Measurements from ENCODE around the gene FSTL4.

Gene FSTL4

GRCh38 chr5:133285583-133286021 is 326.7 kb downstream of the FSTL4 start:
- in situ Hi-C loops (cut with MboI; ENCODE audit: low sequenced_read_pairs) = loop anchor here (25.0 kb wide), 1 partner anchor 173 kb away; no protein-coding TSS in a partner anchor

GRCh38 chr5:133284306-133284705 is 328.0 kb downstream of the FSTL4 start:
- in situ Hi-C loops (cut with MboI; ENCODE audit: low sequenced_read_pairs) = loop anchor here (25.0 kb wide), 1 partner anchor 172 kb away; no protein-coding TSS in a partner anchor

GRCh38 chr5:133278317-133278716 is 334.0 kb downstream of the FSTL4 start:
- in situ Hi-C loops (cut with MboI; ENCODE audit: low sequenced_read_pairs) = loop anchor here (25.0 kb wide), 1 partner anchor 166 kb away; no protein-coding TSS in a partner anchor

- in situ Hi-C loops (cut with MboI; ENCODE audit: low sequenced_read_pairs) = loop anchor here (25.0 kb wide), 1 partner anchor 165 kb away; no protein-coding TSS in a partner anchor
Measured at GRCh38 chr5:133277744-133278143, 334.6 kb downstream of the FSTL4 start.

- in situ Hi-C loops (cut with MboI; ENCODE audit: low sequenced_read_pairs) = loop anchor here (25.0 kb wide), 1 partner anchor 164 kb away; no protein-coding TSS in a partner anchor
Measured at GRCh38 chr5:133276171-133276570, 336.2 kb downstream of the FSTL4 start.

GRCh38 chr5:133275631-133276030 is 336.7 kb downstream of the FSTL4 start:
- in situ Hi-C loops (cut with MboI; ENCODE audit: low sequenced_read_pairs) = loop anchor here (25.0 kb wide), 1 partner anchor 163 kb away; no protein-coding TSS in a partner anchor

GRCh38 chr5:133274597-133274935 is 337.8 kb downstream of the FSTL4 start:
- in situ Hi-C loops (cut with MboI; ENCODE audit: low sequenced_read_pairs) = no loop called here

- in situ Hi-C loops (cut with MboI; ENCODE audit: low sequenced_read_pairs) = no loop called here
Measured at GRCh38 chr5:133273661-133274596, 338.4 kb downstream of the FSTL4 start.

GRCh38 chr5:133272345-133272744 is 340.0 kb downstream of the FSTL4 start:
- in situ Hi-C loops (cut with MboI; ENCODE audit: low sequenced_read_pairs) = no loop called here

- in situ Hi-C loops (cut with MboI; ENCODE audit: low sequenced_read_pairs) = no loop called here
Measured at GRCh38 chr5:133271606-133272005, 340.7 kb downstream of the FSTL4 start.

GRCh38 chr5:133269691-133270090 is 342.6 kb downstream of the FSTL4 start:
- in situ Hi-C loops (cut with MboI; ENCODE audit: low sequenced_read_pairs) = no loop called here

- in situ Hi-C loops (cut with MboI; ENCODE audit: low sequenced_read_pairs) = no loop called here
Measured at GRCh38 chr5:133267601-133268000, 344.7 kb downstream of the FSTL4 start.

GRCh38 chr5:133266966-133267365 is 345.4 kb downstream of the FSTL4 start:
- in situ Hi-C loops (cut with MboI; ENCODE audit: low sequenced_read_pairs) = no loop called here

- in situ Hi-C loops (cut with MboI; ENCODE audit: low sequenced_read_pairs) = no loop called here
Measured at GRCh38 chr5:133266527-133266878, 345.8 kb downstream of the FSTL4 start.

GRCh38 chr5:133265720-133266526 is 346.4 kb downstream of the FSTL4 start:
- in situ Hi-C loops (cut with MboI; ENCODE audit: low sequenced_read_pairs) = no loop called here

GRCh38 chr5:133265257-133265656 is 347.1 kb downstream of the FSTL4 start:
- in situ Hi-C loops (cut with MboI; ENCODE audit: low sequenced_read_pairs) = no loop called here

- in situ Hi-C loops (cut with MboI; ENCODE audit: low sequenced_read_pairs) = no loop called here
Measured at GRCh38 chr5:133262690-133263089, 349.7 kb downstream of the FSTL4 start.

- in situ Hi-C loops (cut with MboI; ENCODE audit: low sequenced_read_pairs) = no loop called here
Measured at GRCh38 chr5:133261993-133262392, 350.3 kb downstream of the FSTL4 start.

- in situ Hi-C loops (cut with MboI; ENCODE audit: low sequenced_read_pairs) = no loop called here
Measured at GRCh38 chr5:133260715-133261114, 351.6 kb downstream of the FSTL4 start.

- in situ Hi-C loops (cut with MboI; ENCODE audit: low sequenced_read_pairs) = no loop called here
Measured at GRCh38 chr5:133259199-133259997, 352.9 kb downstream of the FSTL4 start.

- in situ Hi-C loops (cut with MboI; ENCODE audit: low sequenced_read_pairs) = no loop called here
Measured at GRCh38 chr5:133257977-133258376, 354.4 kb downstream of the FSTL4 start.

Data from HL-60/S4 (cell line).